Endothelial cell of umbilical vein (primary cell): Measurements from ENCODE around the gene RNLS. TPM values are rescaled to one million over a fixed set of nuclear protein-coding genes. Genes with fewer than 3 reads are reported as not detected.

Experiments used
- BruUV-seq: library from RNA; stranded (reverse); fragments of 400-500 nt; replicated peaks from 2 replicates; lab custom pipeline; 2021; lab: Mats Ljungman, UMichigan
- CTCF ChIA-PET: fragments of 300-600, 350-600 bp; sonication (Branson Sonifier 250); formaldehyde crosslinking; loops from one replicate; lab custom pipeline; 2021; ENCODE audit warnings: antibody characterized with exemption, inconsistent platforms; lab: Charles Lee
- POLR2A ChIA-PET: fragments of 300-600, 350-600 bp; sonication (Branson Sonifier 250); formaldehyde crosslinking; loops from one replicate; lab custom pipeline; 2021; ENCODE audit warnings: antibody characterized with exemption, inconsistent platforms; lab: Charles Lee
- DNase-seq: peaks from one replicate; pipeline ENCODE4 v3.0.0-alpha.2; 2011; ENCODE audit warnings: low read depth, low spot score
- FAIRE-seq: peaks from 2 replicates; lab custom pipeline; 2011; peaks lifted over from hg19 to GRCh38; lab: Jason Lieb, UNC
- H2AFZ ChIP-seq: 2 replicates; pipeline ENCODE4 v1.6.0; 2012; ENCODE audit warnings: low read depth, low read length, control low read depth, inconsistent platforms
- H3K27ac ChIP-seq: 2 replicates; pipeline ENCODE4 v1.5.1; 2011; ENCODE audit warnings: low read depth, mild to moderate bottlenecking, control low read depth, low read length, moderate library complexity; ENCODE audit not compliant: insufficient read depth
- H3K27me3 ChIP-seq, 2 experiments: 2 replicates each; pipeline versions ENCODE4 v1.6.0 to v1.6.1; 2011; ENCODE audit warnings: low read length in 2 of 2, mixed read lengths in 1 of 2; ENCODE audit not compliant: control insufficient read depth in 2 of 2, insufficient read depth in 2 of 2
- H3K36me3 ChIP-seq, 2 experiments: 2 replicates in 1 of 2; 3 replicates in 1 of 2; pipeline ENCODE4 v1.5.1; 2011; ENCODE audit warnings: low read length in 2 of 2, mild to moderate bottlenecking in 1 of 2, moderate library complexity in 1 of 2; ENCODE audit not compliant: control insufficient read depth in 2 of 2, insufficient read depth in 2 of 2; ENCODE audit errors: extremely low read depth in 1 of 2
- H3K4me1 ChIP-seq: 3 replicates; pipeline ENCODE4 v1.5.1; 2011; ENCODE audit warnings: mild to moderate bottlenecking, low read length; ENCODE audit not compliant: control insufficient read depth, insufficient read depth; ENCODE audit errors: extremely low read depth
- H3K4me2 ChIP-seq: 2 replicates; pipeline ENCODE4 v1.6.1; 2011; ENCODE audit warnings: low read length, control low read depth, mixed read lengths; ENCODE audit not compliant: insufficient read depth
- H3K4me3 ChIP-seq, 3 experiments: fragments of 200-600 bp in 1 of 3; sonication (generic), shearing (Covaris generic) in 1 of 3; replicated peaks in 1 of 3; 2 replicates each; pipeline ENCODE4 v1.5.1; 2011 to 2016; ENCODE audit warnings: control low read depth in 3 of 3, low read length in 3 of 3, mild to moderate bottlenecking in 2 of 3, inconsistent platforms in 1 of 3, low read depth in 1 of 3, moderate library complexity in 1 of 3; ENCODE audit not compliant: insufficient read depth in 1 of 3
- H3K79me2 ChIP-seq: 2 replicates; pipeline ENCODE4 v1.6.0; 2012; ENCODE audit warnings: low read length, inconsistent platforms; ENCODE audit not compliant: control insufficient read depth, insufficient read depth
- H3K9ac ChIP-seq: replicated peaks from 2 replicates; pipeline ENCODE3; 2011; ENCODE audit warnings: low read length, control low read depth; ENCODE audit not compliant: insufficient read depth; ENCODE audit errors: extremely low read depth
- H3K9me1 ChIP-seq: replicated peaks from 3 replicates; pipeline ENCODE4 v1.6.0; 2011; ENCODE audit warnings: mild to moderate bottlenecking, low read length; ENCODE audit not compliant: control insufficient read depth, insufficient read depth; ENCODE audit errors: extremely low read depth
- H3K9me3 ChIP-seq: replicated peaks from 2 replicates; pipeline ENCODE4 v1.5.1; 2012; ENCODE audit warnings: low read length, inconsistent platforms; ENCODE audit not compliant: control insufficient read depth, insufficient read depth
- H4K20me1 ChIP-seq: replicated peaks from 2 replicates; pipeline ENCODE3; 2011; ENCODE audit warnings: mild to moderate bottlenecking, low read length; ENCODE audit not compliant: control insufficient read depth, insufficient read depth; ENCODE audit errors: extremely low read depth
- CTCF ChIP-seq, 2 donors: IDR thresholded peaks; 1 replicate in 1 of 2; 2 replicates in 1 of 2; pipeline ENCODE4 v1.5.1; 2011; ENCODE audit warnings: low read length in 2 of 2, mild to moderate bottlenecking in 2 of 2, moderate library complexity in 2 of 2, control low read depth in 1 of 2, inconsistent platforms in 1 of 2, low read depth in 1 of 2; ENCODE audit not compliant: insufficient read depth in 1 of 2; ENCODE audit errors: extremely low read depth in 1 of 2
- EZH2 ChIP-seq: IDR thresholded peaks from 2 replicates; pipeline ENCODE4 v1.6.1; 2012; ENCODE audit warnings: borderline replicate concordance, low read depth, mild to moderate bottlenecking, moderate library complexity, low read length, inconsistent platforms; ENCODE audit not compliant: severe bottlenecking
- FOS ChIP-seq: IDR thresholded peaks from 2 replicates; pipeline ENCODE4 v1.6.1; 2011; ENCODE audit warnings: mild to moderate bottlenecking, low read length, moderate library complexity, borderline replicate concordance; ENCODE audit not compliant: insufficient read depth
- GATA2 ChIP-seq: IDR thresholded peaks from 2 replicates; pipeline ENCODE4 v1.7.0; 2011; ENCODE audit warnings: low read depth, mild to moderate bottlenecking, moderate library complexity, mixed read lengths, low read length; ENCODE audit not compliant: insufficient read length, insufficient read depth
- JUN ChIP-seq: IDR thresholded peaks from 2 replicates; pipeline ENCODE4 v1.6.1; 2011; ENCODE audit warnings: borderline replicate concordance, low read depth; ENCODE audit not compliant: insufficient read length, insufficient read depth
- MAX ChIP-seq: IDR thresholded peaks from 2 replicates; pipeline ENCODE4 v1.6.1; 2011; ENCODE audit not compliant: insufficient read depth, insufficient read length
- MYC ChIP-seq: IDR thresholded peaks from one replicate; pipeline ENCODE4 v1.6.1; 2011; ENCODE audit warnings: mild to moderate bottlenecking, low read depth, low read length
- POLR2A ChIP-seq: IDR thresholded peaks from 2 replicates; pipeline ENCODE4 v1.6.1; 2012; ENCODE audit warnings: low read depth, mild to moderate bottlenecking, control low read depth, low read length
- POLR2AphosphoS5 ChIP-seq: IDR thresholded peaks from 2 replicates; pipeline ENCODE4 v1.6.1; 2012; ENCODE audit warnings: low read depth, mild to moderate bottlenecking, control low read depth, low read length, moderate library complexity; ENCODE audit not compliant: insufficient read depth
- dilution Hi-C: fragments of 300-500 bp; cut with MboI; formaldehyde crosslinking; loops from one replicate; pipeline ENCODE4 v1.15.0; 2019; ENCODE audit warnings: low sequenced_read_pairs; ENCODE audit not compliant: extremely low pct_ligation_motif_present
- intact Hi-C: fragments of 100-400 bp; cut with micrococcal nuclease; formaldehyde crosslinking; loops from one replicate; pipeline ENCODE4 v1.10.0; 2022
- polyA plus RNA-seq, 4 experiments: library from polyadenylated mRNA; depleted of rRNA in 3 of 4; stranded (reverse) in 3 of 4; unstranded in 1 of 4; fragments of >200 nt; gene quantifications; 2 replicates each; pipeline versions ENCODE4 v1.2.1 to v1.2.3, GENCODE V29; 2011 to 2012; ENCODE audit warnings: missing spikeins in 1 of 4
- total RNA-seq: library from RNA; stranded (reverse); gene quantifications from 2 replicates; pipeline ENCODE4 v1.2.3, GENCODE V29; 2021

Gene RNLS
- total and polyA plus RNA-seq, 2 donors (not counting 3 experiments of a cell fraction or from before 2014, with no cell fraction given): 2.5 to 4.6 TPM

- no peak overlapping the region for H3K4me3 ChIP-seq
- POLR2A ChIA-PET: no interaction called here
- FAIRE-seq: no peak
- H3K9me3 ChIP-seq: no peaks in the 10 kb centered on the region
- no peaks in the 10 kb centered on the region for H4K20me1 ChIP-seq
- dilution Hi-C loops (no loop called here), intact Hi-C loops (no loop called here)
- no peak for DNase-seq
- no peak overlapping the region for H3K27ac ChIP-seq
- H3K27me3 ChIP-seq: no peaks in the 10 kb centered on the region
- H3K9me1 ChIP-seq: no peaks in the 10 kb centered on the region
- H3K36me3 ChIP-seq: no peaks in the 10 kb centered on the region
- H2AFZ ChIP-seq: no peak overlapping the region
- no peak overlapping the region for H3K4me2 ChIP-seq
- BruUV-seq: no TSS peak
- TF ChIP-seq POLR2AphosphoS5 (no peak), MYC (no peak), JUN (no peak), POLR2A (no peak), MAX (no peak), EZH2 (no peak), GATA2 (no peak), CTCF (IDR thresholded peaks at IDR 0.05; ENCODE audit: extremely low read depth in 1 of 2, insufficient read depth in 1 of 2, low read depth in 1 of 2, low read length in 2 of 2) (no peak), FOS (no peak)
- H3K4me1 ChIP-seq: peaks cover 8% of the 10 kb centered on the region
- CTCF ChIA-PET: no interaction called here
- H3K9ac ChIP-seq: no peak overlapping the region
- no peaks in the 10 kb centered on the region for H3K79me2 ChIP-seq
Measured at GRCh38 chr10:88530093-88530492, 53.0 kb downstream of the RNLS start.
